Measurements from ENCODE around the gene KCNIP1. TPM values are rescaled to one million over a fixed set of nuclear protein-coding genes. Genes with fewer than 3 reads are reported as not detected.

KCNIP1 gene
- total RNA-seq, 2 experiments from 2014 or later: not detected

DNA sequence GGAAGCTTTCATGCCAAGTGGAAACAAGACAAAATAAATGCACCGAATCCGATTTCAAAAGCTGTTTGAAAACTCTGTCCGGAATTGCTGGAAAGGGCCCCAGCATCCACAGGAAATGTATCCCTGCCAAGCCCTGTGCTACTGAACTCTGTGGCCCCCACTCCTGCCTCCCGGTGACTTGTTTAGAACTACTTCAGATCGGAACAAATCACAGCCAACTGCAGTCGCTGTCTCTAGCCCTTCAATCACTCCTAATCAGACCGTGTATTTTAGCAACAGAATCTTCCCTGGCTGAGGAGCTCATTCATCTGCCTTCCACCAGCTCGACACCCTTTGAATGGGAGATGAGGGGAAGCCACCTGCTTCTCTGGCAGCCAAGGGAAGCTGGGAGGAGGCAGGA, 94.1 kb downstream of the KCNIP1 start:
- Mint-ChIP-seq H3K27ac (no peak overlapping the region), H3K36me3 (ENCODE audit: low read depth) (no peaks in the 10 kb centered on the region), H3K4me3 (no peak overlapping the region), H3K27me3 (peaks cover 26% of the 10 kb centered on the region), H3K4me1 (ENCODE audit: low read depth) (no peaks in the 10 kb centered on the region), H3K9me3 (no peaks in the 10 kb centered on the region)
- Histone ChIP-seq H3K27me3 (ENCODE audit: control insufficient read depth in 1 of 2, insufficient read depth in 2 of 2, low read length in 2 of 2) (peaks cover 6 to 8% of the 10 kb centered on the region in 2 experiments), H3K9me3 (ENCODE audit: control insufficient read depth in 1 of 2, insufficient read depth in 1 of 2, low read length in 2 of 2) (no peaks in the 10 kb centered on the region), H3K4me3 (ENCODE audit: low read length) (no peak overlapping the region), H3K4me1 (ENCODE audit: insufficient read depth, low read length) (no peaks in the 10 kb centered on the region), H3K36me3 (ENCODE audit: insufficient read depth, low read length) (no peaks in the 10 kb centered on the region), H3K27ac (ENCODE audit: low read depth in 1 of 2, low read length in 2 of 2) (no peak overlapping the region)
- CTCF ChIA-PET: no interaction called here
- TF ChIP-seq, protein P1, sequence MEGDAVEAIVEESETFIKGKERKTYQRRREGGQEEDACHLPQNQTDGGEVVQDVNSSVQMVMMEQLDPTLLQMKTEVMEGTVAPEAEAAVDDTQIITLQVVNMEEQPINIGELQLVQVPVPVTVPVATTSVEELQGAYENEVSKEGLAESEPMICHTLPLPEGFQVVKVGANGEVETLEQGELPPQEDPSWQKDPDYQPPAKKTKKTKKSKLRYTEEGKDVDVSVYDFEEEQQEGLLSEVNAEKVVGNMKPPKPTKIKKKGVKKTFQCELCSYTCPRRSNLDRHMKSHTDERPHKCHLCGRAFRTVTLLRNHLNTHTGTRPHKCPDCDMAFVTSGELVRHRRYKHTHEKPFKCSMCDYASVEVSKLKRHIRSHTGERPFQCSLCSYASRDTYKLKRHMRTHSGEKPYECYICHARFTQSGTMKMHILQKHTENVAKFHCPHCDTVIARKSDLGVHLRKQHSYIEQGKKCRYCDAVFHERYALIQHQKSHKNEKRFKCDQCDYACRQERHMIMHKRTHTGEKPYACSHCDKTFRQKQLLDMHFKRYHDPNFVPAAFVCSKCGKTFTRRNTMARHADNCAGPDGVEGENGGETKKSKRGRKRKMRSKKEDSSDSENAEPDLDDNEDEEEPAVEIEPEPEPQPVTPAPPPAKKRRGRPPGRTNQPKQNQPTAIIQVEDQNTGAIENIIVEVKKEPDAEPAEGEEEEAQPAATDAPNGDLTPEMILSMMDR (IDR thresholded peaks at IDR 0.05): no peak
- POLR2A ChIA-PET: no interaction called here
- ATAC-seq (ENCODE audit: poor library complexity) (no peak), DNase-seq (no peak)
- intact Hi-C loops (cut with DNase I, micrococcal nuclease): no loop called here

DNA sequence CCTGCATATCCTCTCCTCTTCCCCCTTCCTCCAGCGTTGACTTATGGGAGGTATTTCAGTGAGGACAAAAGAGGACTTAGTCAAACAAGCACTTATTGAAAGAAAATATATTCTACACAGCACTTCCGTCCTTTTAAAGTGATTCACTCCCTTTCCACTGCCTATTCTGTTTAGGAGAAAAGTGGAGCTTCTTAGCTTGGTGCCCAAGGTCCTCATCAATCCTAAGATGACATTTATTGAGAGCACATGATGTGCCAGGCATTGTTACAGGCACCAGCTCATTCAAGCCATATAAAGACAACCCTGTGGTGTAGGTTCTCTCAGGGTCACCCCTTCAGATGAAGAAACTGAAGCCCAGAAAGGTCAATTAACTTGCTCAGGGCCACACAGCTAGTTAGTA, 95.9 kb downstream of the KCNIP1 start:
- DNase-seq (no peak), ATAC-seq (ENCODE audit: poor library complexity) (no peak)
- Mint-ChIP-seq H3K4me3 (no peak overlapping the region), H3K36me3 (ENCODE audit: low read depth) (no peaks in the 10 kb centered on the region), H3K9me3 (no peaks in the 10 kb centered on the region), H3K4me1 (ENCODE audit: low read depth) (no peaks in the 10 kb centered on the region), H3K27me3 (peaks cover 30% of the 10 kb centered on the region), H3K27ac (no peak overlapping the region)
- ChIA-PET CTCF (no interaction called here), POLR2A (no interaction called here)
- no peak overlapping the region for H3K4me3 ChIP-seq (ENCODE audit: low read length)
- no peak overlapping the region for H3K27ac ChIP-seq (ENCODE audit: low read depth in 1 of 2, low read length in 2 of 2)
- H3K36me3 ChIP-seq (ENCODE audit: insufficient read depth, low read length): no peaks in the 10 kb centered on the region
- no peaks in the 10 kb centered on the region for H3K4me1 ChIP-seq (ENCODE audit: insufficient read depth, low read length)
- TF ChIP-seq, protein P1 (IDR thresholded peaks at IDR 0.05): no peak
- H3K9me3 ChIP-seq (ENCODE audit: control insufficient read depth in 1 of 2, insufficient read depth in 1 of 2, low read length in 2 of 2): no peaks in the 10 kb centered on the region
- intact Hi-C loops (cut with DNase I, micrococcal nuclease): no loop called here
- H3K27me3 ChIP-seq (ENCODE audit: control insufficient read depth in 1 of 2, insufficient read depth in 2 of 2, low read length in 2 of 2): peaks cover 6 to 8% of the 10 kb centered on the region in 2 experiments

DNA sequence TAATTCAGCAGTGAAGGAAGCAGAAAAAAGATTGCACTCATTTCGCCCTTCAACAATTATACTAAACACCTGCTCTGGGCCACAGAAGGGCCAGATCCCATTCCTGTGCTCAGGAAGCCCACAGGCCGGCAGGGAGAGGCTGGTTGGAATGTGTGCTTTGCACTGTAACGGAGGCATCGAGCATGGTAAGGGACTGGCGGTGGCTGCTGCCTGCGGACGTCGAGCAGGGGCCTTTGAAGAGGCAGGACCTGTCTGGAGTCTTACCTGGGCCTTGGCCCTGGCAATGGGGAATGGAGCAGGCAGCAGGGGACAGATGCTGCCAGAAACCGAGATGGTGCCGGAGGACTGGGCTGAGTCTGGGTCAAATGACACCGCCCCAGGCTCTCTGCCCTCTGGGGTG, 97.8 kb downstream of the KCNIP1 start:
- Mint-ChIP-seq H3K36me3 (ENCODE audit: low read depth) (no peaks in the 10 kb centered on the region), H3K4me3 (no peak overlapping the region), H3K9me3 (no peaks in the 10 kb centered on the region), H3K4me1 (ENCODE audit: low read depth) (no peaks in the 10 kb centered on the region), H3K27me3 (peaks cover 16% of the 10 kb centered on the region), H3K27ac (no peak overlapping the region)
- TF ChIP-seq, protein P1 (IDR thresholded peaks at IDR 0.05): no peak
- no peak overlapping the region for H3K4me3 ChIP-seq (ENCODE audit: low read length)
- ChIA-PET POLR2A (no interaction called here), CTCF (no interaction called here)
- no peak for DNase-seq
- H3K4me1 ChIP-seq (ENCODE audit: insufficient read depth, low read length): no peaks in the 10 kb centered on the region
- H3K27ac ChIP-seq (ENCODE audit: low read depth in 1 of 2, low read length in 2 of 2): no peak overlapping the region
- ATAC-seq (ENCODE audit: poor library complexity): no peak
- H3K9me3 ChIP-seq (ENCODE audit: control insufficient read depth in 1 of 2, insufficient read depth in 1 of 2, low read length in 2 of 2): no peaks in the 10 kb centered on the region
- intact Hi-C loops (cut with DNase I, micrococcal nuclease): no loop called here
- peaks cover 0 to 4% of the 10 kb centered on the region in 2 experiments for H3K27me3 ChIP-seq (ENCODE audit: control insufficient read depth in 1 of 2, insufficient read depth in 2 of 2, low read length in 2 of 2)
- H3K36me3 ChIP-seq (ENCODE audit: insufficient read depth, low read length): no peaks in the 10 kb centered on the region

All from CD4-positive, alpha-beta T cell (primary cell).